ENCODE results near the gene MKRN1.
"Not testable (repeated sequence)": the region's sequence is repeated elsewhere in the genome, so short reads cannot be mapped to it uniquely, and the experiment has no call there.

MKRN1 gene

GRCh38 chr7:140426130-140426529 is 53.2 kb downstream of the MKRN1 start:
- no peak for DNase-seq

GRCh38 chr7:140425718-140426117 is 53.6 kb downstream of the MKRN1 start:
- DNase-seq = no peak

DNA sequence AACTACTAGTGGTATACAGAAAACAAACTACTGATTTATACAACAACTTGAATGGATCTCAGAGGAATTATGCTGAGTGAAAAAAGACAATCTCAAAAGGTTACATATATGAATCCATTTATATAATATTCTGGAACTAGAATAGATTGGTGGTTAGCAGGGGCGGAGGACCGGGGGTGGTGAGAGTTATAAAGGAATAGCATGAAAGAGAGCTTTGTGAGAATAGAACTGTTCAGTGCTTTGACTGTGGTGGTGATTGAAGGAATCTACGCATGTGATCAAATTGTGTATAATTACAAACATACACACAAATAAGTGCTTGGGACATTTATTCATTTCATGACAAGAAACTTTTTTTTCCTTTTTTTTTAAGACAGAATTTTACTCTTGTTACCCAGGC is 55.8 kb downstream of the MKRN1 start:
- no peak for DNase-seq

DNA sequence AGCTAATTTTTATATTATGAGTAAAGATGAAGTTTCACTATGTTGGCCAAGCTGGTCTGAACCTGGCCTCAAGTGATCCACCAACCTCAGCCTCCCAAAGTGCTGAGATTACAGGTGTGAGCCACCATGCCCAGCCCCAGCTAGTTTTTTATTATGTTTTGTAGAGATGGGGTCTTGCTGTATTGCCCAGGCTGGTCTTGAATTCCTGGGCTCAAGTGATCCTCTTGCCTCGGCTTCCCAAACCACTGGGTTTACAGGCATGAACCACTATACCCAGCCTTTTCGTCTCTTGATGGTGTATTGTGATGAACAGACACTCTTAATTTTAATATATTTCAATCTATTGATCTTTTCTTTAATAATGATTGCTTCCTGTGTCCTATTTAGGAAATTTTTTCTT is 57.8 kb downstream of the MKRN1 start:
- DNase-seq = no peak

- no peak for DNase-seq
Observed at GRCh38 chr7:140418653-140419052, 60.7 kb downstream of the MKRN1 start.

GRCh38 chr7:140418156-140418472 is 61.2 kb downstream of the MKRN1 start:
- peak; percentile 88 for DNase-seq

DNA sequence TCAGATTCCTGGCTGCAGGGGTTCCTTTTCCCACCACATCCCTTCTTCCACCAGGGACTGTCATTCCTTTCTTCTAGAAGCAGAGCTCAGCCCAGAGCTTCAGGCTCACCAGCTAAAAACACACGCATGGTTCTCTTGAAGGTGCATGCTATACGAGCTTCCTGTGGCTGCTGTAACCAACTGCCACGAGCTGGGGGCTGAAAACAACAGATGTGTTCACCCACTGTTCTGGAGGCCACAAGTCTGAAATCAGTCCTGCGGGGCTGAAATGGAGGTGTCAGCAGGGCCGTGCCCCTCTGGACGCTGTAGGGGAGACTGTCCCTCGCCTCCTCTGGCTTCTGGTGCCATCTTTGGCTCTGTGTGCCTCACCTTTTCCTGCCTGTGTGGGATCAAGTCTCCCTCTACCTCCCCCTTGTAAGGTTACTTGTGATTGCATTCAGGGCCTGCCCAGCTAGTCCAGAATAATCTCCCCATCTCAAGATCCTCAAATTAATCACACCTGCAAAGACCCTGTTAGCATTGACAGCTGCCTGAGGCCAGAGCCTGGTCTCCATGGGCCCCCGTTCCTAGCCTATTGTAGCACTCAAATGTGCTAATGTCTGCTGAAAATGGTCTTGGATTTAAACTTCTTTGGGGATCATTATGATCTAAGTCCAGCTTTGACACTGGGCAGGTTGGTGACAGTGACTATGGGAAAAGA is 61.7 kb downstream of the MKRN1 start:
- peak; percentile 88 for DNase-seq

- DNase-seq = no peak
Observed at GRCh38 chr7:140416560-140416959, 62.7 kb downstream of the MKRN1 start.

GRCh38 chr7:140415816-140416215 is 63.5 kb downstream of the MKRN1 start:
- DNase-seq = not testable (repeated sequence)

GRCh38 chr7:140415361-140415760 is 63.9 kb downstream of the MKRN1 start:
- no peak for DNase-seq

GRCh38 chr7:140404565-140405065 is 74.7 kb downstream of the MKRN1 start:
- DNase-seq = peak; percentile 17

GRCh38 chr7:140403878-140404564 is 75.3 kb downstream of the MKRN1 start, which contains the start of gene RAB19:
Gene RAB19, plus strand, starts transcription at chr7:140404058. Its CDS starts 3,589 bp downstream, at chr7:140407647.
- peak; percentile 48 for DNase-seq

Measured in NCI-H1105 (cell line).